GM18858 (cell line): ENCODE data around the gene PYURF.

ENCODE experiments used
- ATAC-seq: cut with Tn5 transposase; IDR thresholded peaks from one replicate; pipeline ENCODE4 v1.9.1; 2021; ENCODE audit not compliant: unreplicated experiment

Gene PYURF

GRCh38 chr4:88514557-88515511, 8.7 kb downstream of the PYURF start:
- ATAC-seq = no peak

- no peak for ATAC-seq
Observed at GRCh38 chr4:88511236-88511635, 12.3 kb downstream of the PYURF start.

GRCh38 chr4:88503344-88503743, 20.2 kb downstream of the PYURF start:
- ATAC-seq = no peak

DNA sequence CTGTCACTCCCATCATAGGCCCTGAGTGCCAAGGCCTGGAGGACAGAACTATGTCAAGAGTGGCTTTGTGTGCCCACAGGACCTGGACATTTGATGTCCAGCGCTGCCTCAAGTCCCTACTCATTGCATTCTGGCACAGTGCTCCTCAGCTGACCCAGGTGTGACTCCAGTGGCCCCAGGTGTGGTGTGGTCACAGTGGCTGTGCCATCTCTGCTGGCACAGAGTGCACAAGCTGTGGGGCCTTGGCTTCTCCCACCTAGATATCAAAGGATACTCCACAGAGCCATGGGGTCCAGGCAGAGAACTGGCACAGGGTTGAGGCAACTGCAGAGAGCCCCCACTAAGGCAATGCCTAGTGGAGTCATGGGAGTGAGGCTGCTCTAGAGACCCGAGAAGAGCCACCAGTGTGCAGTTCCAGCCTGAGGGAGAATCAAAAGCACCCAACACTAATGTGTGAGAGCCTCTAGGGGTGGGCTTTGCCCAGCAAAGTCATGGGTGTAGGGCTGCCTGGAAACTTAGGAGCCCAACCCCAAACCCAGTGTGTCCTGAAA, 25.6 kb downstream of the PYURF start:
- no peak for ATAC-seq

DNA sequence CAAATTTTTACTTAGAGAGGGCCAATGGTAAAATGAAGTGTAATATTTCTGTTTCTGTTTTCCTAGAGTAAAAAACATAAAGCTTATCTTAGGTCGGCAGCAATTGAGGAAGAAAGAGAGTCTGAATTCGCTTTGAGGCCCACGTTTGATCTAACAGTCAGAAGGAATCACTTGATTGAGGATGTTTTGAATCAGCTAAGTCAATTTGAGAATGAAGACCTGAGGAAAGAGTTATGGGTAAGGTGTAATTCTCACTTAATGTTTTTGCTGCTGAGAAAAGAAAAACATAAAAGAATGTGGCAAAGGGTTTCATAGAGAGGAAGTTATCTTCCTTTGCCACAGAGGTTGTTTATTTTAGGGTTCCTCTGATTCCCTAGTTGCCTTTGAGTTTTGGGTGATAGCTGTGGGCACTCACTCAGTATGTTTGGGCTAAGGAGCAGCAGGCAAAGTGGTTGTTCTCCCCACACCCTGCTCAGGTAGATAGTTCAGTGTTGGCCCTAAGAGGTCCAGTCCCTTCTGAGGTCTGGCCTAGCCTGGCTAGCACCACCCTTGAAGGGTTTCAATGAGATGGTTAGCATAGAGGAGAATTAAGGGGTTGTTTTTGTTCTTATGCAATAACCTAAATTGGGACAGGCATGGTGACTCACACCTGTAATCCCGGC, 34.3 kb downstream of the PYURF start:
- no peak for ATAC-seq

DNA sequence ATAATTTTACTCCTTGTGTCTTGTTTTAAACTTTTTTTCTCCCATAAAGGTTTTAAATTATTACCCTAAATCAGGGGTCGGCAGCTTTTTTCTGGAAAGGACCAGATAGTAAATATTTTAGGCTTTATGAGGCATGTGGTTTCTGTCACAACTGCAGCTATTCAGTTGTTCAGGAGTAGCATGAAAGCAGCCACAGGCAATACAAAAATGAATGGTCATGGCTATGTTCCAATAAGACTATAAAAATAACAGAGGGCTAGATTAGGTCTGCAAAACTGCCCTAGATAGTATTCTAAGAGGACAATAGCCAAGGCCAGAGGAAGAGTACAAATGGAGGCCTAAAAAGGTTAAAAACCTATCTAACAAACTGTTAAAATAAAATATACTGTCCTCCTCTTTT, 42.0 kb downstream of the PYURF start:
- no peak for ATAC-seq

- no peak for ATAC-seq
Observed at GRCh38 chr4:88478247-88478646, 45.3 kb downstream of the PYURF start.

DNA sequence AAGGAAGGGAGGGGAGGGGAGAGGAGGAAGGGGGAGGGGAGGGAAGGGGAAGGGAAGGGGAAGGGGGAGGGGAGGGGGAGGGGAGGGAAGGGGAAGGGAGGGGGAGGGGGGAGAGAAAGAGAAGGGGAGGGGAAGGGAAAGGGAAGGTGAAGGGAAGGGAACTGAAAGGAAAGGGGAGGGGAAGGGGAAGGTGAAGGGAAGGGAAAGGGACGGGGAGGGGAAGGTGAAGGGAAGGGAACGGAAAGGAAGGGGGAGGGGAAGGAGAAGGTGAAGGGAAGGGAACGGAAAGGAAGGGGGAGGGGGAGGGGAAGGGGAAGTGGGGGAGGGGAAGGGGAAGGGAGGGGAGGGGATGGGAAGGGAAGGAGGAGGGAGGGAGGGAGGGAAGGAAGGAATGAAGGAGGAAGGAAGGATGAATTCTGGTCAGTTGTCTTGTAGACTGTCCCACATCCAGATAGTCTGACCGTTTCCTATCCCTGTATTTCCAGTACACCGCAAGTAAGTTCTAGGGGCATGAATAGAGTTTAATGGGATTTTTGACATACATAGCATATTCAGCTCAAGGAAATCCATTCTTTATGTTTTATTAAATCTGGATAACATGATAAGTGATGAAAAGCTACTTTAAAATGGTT, 46.2 kb downstream of the PYURF start:
- ATAC-seq = no peak
